NCI-H146 (cell line): ENCODE results near the gene CCDC141.
"Not testable (repeated sequence)": the region's sequence is repeated elsewhere in the genome, so short reads cannot be mapped to it uniquely, and the experiment has no call there.

Source experiments
- DNase-seq: peaks from one replicate; lab custom pipeline; 2025; lab: John Stamatoyannopoulos, UW

The CCDC141 gene

DNA sequence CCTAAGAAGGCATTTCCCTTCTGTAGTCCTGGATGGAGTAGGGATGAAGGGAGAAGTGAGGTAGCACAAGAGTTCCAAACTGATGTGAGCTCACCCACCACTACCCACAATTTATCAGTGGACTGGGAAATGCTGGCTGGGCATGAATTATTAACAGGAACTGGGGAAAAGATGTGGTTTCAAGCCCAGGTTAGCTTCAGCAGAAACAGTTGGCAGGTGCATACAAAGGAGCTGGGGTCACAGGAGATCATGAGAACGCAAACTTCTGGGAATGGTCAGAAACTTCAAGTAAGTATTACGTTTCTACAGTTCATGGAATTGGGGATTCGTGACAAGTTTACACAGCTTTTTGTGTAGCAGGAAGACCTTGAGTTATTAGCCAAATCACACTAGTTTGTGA is 5.4 kb downstream of the CCDC141 start:
- DNase-seq, result no peak

- DNase-seq, result no peak
Observed at GRCh38 chr2:179037807-179038206, 12.1 kb downstream of the CCDC141 start.

DNA sequence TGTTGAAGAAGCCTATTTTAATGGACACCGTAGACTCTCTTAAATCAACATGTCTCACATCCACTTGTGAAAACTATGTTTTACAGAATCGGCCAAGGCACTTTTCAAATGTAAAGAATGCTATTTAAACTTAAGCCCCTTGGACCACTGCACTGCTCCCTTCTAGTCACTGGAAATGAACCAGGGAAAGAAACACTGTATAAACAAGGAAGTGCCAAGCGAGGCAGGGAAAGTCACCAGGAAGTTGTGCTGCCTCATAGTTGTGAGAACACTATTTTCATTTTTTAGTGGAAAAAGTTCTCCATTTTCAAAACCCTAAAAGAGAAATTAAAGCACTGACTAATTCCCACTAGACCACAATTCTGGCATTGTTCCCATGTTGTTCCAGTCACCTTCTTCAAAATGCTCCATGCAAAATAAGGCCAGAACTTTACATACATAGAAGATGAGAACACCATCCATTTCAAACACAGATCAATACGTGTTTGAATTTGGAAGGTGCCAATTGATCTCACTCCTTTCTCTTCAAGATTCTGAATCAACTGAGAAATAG is 13.5 kb downstream of the CCDC141 start:
- DNase-seq, result no peak

DNA sequence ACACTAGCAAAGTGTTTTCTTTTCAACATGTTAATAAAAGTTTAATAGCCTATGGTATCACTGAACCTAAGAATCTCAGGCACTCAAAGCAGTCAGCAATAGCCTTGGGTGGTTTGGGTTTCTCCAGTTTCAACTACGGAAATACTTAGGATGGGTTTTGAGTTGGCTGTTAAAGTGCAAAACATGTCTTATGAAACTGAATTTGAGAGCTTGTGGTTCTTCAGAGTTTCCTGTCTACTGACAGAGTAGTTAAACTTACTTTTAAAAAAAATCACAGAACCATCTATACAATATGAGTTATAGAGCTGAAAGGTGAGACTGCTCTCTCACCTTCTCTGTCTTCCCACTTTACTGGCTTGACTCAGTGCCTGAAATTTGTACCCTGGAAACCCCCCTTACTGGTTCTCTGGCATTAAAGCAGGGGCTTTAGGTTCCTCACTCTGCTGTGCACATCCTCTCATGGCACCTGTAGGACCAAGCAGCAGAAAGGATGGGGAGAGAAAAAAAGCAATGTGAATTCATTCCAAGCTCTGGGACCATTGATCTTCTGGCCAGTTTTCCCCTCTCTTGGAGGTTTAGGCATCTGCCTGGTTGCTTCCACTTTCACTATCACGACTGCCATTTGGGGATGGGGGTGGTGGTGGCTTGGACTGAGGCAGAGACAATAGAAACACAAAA is 18.1 kb downstream of the CCDC141 start:
- no peak for DNase-seq

DNA sequence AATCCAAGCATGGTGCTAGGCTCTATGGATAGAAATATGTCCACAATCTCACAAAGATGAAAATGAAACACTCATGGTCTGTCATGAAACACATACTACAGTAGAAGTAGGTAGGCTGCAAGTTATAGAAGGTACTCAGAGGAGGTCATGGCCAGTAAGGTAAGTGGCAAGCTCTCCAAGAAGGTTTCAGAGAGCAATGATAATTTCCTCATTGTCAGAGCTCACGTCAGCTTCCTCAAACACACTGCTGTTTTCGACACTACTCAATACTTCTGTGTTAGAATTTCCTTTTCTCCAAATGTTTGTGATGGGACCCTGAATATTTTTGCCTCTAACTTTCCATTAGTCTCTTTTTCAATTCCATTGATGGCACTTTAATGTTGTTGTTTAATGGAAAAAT is 25.5 kb downstream of the CCDC141 start:
- DNase-seq, result no peak

DNA sequence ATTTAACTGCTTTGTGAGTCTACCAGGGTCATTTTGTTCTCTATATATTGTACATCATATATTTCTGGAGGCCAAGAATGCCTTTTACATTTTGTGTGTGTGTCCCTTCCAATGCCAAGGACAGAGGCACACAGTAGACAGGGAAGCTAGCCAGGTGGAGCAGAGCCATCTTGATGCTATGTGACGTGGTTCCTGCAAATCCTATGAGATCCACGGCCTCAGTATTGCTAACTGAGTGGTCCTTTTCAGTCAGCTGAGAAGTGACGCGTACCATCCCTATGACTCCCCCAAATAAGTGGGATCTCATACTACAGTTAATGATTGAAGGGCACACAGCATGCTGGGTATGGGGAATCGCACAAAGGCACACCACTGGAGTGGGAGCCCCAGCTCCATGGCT is 27.3 kb downstream of the CCDC141 start:
- no peak for DNase-seq

GRCh38 chr2:179021258-179021657 is 28.7 kb downstream of the CCDC141 start:
- no peak for DNase-seq

DNA sequence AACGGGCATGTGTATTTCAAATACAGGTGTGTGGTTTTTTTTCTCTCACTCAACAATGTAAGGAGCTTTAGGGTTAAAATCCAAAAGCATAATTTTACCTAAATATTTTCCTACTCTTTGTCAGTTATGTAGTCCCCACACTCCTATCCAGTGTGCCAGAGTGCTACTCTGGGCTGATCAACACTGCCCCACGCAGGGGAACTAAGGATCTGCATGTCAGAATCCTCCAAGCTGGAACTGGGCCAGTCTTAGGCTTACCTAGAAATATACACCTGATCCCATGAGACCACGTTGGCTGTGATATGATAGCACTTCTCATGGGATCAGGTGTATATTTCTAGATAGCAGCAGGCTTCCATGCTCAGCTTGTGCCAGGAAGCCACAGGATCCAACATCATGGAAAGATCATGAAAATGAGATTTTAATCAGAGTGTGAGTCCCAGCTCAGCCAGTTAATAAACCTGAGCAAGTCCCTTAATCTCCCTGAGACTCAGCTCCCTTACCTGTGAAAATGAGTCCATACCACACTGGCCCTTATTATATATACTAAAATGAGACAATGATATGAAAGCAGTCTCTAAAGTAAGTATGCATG is 29.7 kb downstream of the CCDC141 start:
- peak; percentile 32 for DNase-seq

DNA sequence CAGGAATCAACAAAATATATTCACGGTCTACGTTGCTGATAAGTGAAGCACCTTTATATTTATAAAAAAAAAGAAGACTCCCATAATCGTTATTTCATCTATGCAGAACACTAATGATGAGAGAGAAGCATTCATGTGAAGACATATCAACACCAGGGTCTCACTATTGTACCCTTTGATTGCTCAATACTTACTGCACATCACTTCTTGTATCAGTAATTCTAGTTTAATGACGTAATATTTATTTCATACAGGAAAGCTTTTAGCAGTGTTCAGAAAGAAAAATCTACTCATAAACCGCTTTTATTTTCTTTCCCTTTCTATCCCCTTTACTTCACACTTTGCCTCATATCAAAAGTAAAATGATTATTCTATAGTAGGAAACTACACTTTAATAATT is 30.7 kb downstream of the CCDC141 start:
- no peak for DNase-seq

- DNase-seq, result no peak
Observed at GRCh38 chr2:179017773-179018357, 32.1 kb downstream of the CCDC141 start.

DNA sequence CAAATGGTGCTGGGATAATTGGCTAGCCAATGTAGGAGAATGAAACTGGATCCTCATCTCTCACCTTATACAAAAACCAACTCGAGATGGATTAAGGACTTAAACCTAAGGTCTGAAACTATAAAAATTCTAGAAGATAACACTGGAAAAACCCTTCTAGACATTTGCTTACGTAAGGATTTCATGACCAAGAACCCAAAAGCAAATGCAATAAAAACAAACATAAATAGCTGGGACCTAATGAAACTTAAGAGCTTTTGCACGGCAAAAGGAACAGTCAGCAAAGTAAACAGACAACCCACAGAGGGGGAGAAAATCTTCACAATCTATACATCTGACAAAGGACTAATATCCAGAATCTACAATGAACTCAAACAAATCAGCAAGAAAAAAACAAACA is 35.7 kb downstream of the CCDC141 start:
- DNase-seq, result not testable (repeated sequence)

DNA sequence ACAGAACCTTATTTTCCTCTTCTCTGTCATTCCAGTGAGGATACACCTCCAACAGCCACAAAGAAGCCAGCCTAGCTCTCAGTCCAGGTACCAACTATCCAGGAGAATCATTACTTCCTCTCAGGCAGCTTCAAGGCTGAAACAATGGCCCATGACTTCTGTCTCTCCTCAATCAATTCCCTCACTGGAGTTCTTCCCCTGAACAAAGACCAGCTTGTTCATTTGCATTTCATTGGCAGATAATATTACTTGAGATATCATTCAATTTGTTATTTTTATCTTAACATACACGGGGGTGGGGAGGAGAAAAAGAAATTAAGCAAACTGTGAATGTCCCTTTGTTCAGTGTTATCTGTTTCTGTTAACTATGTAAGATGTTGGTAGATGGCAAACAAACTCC is 44.0 kb downstream of the CCDC141 start:
- no peak for DNase-seq

DNA sequence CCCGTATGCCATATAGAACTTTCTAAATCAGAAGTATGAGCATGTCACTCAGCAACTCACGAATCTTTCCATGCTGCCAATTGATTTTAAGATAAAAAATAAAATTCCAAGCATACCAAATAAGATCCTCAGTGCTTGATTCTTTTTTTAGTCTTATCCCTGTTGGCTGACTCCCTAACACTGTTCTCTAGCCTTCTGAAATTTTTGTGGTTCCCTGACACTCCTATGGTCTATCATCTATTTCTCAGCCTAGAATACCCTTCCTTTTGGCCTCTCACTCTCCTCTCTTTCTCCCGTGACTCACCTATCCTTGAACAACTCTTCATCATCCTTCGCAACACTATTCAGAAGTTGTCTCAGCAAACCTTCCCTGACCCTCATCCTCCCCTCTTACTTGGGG is 50.5 kb downstream of the CCDC141 start:
- no peak for DNase-seq

DNA sequence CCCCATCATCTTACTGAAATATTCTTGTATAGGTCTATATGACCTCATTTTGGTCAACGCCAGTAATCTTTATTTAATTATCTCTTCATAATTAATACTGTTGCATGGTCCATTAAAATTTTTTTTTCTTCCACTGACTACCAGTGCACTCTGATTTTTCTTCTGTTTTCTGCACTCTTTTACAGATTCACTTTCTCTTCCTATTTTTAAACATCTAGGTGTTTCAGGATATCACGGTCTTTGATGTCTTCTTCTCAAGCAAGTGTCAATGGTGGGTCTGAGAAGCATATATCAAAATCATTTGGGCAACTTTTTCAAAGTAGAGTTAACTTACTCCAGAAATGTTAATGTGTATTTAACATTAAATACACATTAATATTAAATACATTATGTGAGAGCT is 51.4 kb downstream of the CCDC141 start:
- DNase-seq, result no peak

DNA sequence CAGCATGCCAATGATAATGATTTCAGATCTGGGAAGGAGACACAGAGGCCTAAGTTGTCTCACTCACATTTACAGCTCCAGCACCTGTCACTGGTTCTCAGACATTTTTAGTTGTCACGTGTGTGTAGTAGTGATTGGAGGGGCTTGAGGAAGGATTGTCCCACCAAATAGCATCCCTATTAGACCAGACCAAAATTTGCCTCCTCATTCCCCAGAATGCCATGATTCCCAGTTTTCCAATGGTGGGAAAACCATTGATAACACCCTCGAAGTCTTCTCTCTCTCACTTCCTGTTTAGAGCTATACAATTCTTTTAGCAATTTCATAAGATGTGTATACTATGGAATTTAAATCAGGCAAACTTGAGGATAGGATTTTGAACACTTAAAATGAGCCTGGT is 52.5 kb downstream of the CCDC141 start:
- DNase-seq, result no peak

- no peak for DNase-seq
Observed at GRCh38 chr2:178997067-178997466, 52.9 kb downstream of the CCDC141 start.

- no peak for DNase-seq
Observed at GRCh38 chr2:178994264-178994663, 55.7 kb downstream of the CCDC141 start.

DNA sequence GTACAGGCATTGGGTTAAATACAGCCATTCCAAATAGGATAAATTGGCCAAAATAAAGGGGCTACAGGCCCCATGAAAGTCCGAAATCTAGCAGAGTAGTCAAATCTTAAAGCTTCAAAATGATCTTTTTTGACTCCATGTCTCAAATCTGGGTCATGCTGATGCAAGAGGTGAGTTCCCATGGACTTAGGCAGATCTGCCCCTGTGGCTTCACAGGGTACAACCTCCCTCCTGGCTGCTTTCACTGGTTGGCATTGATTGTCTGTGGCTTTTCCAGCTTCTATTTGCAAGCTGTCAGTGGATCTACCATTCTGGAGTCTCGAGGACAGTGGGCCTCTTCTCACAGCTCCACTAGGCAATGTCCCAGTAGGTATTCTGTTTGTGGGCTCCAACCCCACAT is 56.1 kb downstream of the CCDC141 start:
- DNase-seq, result no peak

GRCh38 chr2:178992719-178993118 is 57.2 kb downstream of the CCDC141 start:
- DNase-seq, result not testable (repeated sequence)

GRCh38 chr2:178990533-178991241 is 59.2 kb downstream of the CCDC141 start:
- DNase-seq, result no peak

- DNase-seq, result not testable (repeated sequence)
Observed at GRCh38 chr2:178989424-178989823, 60.5 kb downstream of the CCDC141 start.

GRCh38 chr2:178982652-178983051 is 67.3 kb downstream of the CCDC141 start:
- DNase-seq, result not testable (repeated sequence)

- no peak for DNase-seq
Observed at GRCh38 chr2:178980815-178981214, 69.1 kb downstream of the CCDC141 start.
